ENCODE measurements around the gene UBE2D2.

Gene UBE2D2

DNA sequence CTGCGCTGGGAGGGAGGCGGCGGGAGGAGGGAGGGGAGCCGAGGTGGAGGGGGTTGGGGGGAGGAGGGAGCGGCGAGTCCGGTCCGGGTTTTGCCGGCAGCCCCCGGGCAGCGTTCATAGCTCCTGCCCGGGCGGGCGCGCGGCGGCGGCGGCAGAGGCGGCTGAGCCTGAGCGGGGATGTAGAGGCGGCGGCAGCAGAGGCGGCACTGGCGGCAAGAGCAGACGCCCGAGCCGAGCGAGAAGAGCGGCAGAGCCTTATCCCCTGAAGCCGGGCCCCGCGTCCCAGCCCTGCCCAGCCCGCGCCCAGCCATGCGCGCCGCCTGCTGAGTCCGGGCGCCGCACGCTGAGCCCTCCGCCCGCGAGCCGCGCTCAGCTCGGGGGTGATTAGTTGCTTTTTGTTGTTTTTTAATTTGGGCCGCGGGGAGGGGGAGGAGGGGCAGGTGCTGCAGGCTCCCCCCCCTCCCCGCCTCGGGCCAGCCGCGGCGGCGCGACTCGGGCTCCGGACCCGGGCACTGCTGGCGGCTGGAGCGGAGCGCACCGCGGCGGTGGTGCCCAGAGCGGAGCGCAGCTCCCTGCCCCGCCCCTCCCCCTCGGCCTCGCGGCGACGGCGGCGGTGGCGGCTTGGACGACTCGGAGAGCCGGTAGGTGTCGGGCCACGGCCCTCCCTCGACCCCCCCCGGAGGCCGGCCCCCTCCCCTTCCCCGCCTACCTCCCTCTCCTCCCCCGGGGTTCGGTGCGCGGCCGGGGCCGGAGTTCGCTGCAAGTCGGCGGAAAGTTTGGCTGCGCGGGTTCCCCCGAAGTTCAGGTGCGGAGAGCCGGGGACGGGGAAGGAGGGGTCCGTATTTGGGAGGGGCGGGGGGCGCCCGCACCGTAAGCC is 87.3 kb downstream of the UBE2D2 start, which contains the start of gene CXXC5:
Gene CXXC5 (plus strand): TSS at position 145 of the 877 bp plus-strand sequence. CDS start 32,175 bp downstream, outside the sequence.
- TF ChIP-seq, protein P1, sequence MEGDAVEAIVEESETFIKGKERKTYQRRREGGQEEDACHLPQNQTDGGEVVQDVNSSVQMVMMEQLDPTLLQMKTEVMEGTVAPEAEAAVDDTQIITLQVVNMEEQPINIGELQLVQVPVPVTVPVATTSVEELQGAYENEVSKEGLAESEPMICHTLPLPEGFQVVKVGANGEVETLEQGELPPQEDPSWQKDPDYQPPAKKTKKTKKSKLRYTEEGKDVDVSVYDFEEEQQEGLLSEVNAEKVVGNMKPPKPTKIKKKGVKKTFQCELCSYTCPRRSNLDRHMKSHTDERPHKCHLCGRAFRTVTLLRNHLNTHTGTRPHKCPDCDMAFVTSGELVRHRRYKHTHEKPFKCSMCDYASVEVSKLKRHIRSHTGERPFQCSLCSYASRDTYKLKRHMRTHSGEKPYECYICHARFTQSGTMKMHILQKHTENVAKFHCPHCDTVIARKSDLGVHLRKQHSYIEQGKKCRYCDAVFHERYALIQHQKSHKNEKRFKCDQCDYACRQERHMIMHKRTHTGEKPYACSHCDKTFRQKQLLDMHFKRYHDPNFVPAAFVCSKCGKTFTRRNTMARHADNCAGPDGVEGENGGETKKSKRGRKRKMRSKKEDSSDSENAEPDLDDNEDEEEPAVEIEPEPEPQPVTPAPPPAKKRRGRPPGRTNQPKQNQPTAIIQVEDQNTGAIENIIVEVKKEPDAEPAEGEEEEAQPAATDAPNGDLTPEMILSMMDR (IDR thresholded peaks at IDR 0.05), result no peak

DNA sequence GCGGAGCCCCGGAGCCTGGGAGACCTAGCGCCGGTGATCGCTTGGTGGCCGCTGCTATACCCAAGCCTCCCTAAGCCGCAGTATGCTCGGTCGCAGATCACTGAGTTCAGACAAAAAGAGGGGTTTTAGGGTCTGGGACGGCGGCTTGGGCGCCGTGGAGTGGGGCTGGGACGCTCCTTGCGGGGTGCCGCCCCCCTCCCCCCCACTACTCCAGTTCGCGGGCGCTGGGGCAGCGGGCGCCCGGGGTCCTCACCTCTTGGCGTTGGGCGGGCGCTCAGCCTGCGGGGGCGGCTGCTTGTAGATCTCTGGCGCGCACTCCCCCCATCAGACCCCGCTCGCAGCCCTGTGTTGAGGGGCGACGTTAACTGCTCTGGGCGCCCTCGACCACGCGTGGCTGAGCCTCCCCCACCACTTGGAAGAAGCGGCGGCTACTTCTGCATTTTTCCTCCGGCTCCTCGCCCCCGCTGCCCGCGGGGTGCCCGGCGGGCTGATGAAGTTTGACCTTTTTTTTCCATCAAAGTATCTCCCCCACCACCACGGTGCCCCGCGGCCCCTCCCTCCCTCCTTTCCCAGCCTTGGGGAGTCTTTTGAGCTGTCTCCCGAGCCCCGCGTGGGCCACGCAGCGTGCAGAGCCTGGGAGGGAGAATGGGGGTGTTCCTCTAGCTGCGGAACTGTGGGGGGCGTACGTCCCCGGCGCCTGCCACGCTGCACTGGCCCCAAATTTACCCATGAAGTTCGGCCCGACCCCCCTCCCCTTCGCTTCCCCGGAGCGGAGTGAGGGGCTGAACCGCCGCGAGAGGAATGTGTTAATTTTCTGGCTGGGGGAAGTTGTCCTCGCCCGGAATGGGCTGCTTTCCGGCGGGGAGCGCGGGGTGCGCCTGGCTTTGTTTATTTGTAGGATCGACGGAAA is 88.2 kb downstream of the UBE2D2 start:
- TF ChIP-seq, protein P1 (IDR thresholded peaks at IDR 0.05), result no peak

DNA sequence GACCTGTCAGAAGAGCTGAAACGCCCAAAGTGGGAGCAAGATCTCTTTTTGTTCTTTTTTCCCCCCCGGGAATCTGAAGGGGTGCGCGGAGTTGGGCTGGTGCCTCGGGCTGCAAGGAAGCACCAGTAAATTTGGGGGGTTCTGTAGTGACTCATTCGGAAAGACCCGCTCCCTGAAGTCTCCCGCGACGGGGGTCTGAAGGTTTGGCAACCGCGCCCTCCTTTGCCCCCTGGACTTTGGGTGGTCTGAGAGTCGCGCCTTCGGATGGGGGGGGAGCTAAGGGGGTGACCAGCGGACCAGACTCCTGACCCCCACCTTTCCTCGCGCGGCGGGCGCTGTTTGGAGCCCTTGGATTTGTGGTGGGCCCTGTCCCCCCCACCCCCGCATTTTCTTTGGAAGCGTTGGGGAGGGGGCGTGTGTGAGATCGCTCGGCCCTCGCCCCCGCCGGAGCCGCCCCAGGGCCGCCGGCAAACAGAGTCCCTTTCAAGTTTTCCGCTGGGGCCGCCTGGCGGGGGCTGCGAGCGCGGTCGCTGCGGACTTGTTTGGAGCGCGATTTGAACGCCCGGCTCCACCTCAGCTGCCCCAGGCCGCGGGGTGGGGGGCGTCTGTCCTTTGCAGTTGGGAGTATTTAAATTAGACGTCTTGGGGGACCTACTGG is 89.0 kb downstream of the UBE2D2 start:
- TF ChIP-seq, protein P1 (IDR thresholded peaks at IDR 0.05), result no peak

DNA sequence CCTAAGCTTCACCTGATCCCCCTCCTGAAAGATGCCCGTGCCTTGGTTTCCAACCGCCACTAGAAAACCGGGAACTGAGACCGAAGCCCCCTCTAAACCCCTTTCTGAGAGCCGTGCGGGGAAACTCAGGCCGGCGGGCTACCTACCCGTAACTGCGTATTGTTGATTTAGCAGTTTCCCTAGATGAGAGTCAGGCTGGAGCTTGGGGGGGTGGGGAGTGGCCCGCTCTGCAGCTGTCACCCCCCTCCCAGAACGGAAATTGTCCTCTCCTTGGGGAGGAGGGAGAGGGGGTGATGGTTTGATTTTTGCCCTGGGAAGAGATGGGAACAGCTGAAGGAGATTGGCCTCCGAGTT is 89.5 kb downstream of the UBE2D2 start:
- TF ChIP-seq, protein P1 (IDR thresholded peaks at IDR 0.05), result no peak

DNA sequence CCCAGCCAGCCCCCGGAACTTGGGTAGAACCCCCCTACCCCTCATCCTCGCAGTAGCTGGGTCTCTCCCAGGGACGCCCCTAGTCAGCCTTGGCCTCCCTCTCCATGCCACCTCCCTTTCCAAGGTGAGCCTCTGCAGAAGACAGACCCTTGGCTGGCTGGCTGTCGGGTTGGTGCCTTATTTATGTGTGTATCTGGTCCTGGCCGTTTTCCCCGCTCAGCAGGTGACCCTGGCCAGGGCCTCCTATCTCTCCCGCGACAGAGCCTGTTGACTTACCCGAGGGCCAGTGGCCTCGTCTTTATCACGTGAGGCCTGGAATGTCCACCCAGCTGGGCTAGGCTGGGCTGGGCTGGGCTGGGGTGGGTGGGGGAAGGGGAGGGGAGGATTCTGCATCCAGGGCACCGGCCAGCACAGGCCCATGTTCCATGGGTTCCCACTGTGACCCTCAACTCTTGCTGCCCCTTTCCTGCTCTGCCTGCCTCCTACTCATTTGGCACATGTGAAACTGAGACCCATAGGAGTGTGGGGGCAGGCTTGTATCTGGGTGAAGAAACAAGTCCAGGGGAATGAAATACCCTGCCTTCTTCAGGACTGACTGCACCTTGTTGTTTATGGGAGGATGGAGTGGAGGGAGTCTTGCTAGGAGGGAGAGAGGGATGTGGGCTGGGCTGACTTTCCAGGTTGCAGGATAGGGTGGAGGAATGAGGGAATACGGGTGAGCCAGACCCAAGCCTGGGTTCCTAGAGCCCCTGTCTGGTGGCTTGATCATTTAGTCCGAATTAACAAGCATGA is 90.1 kb downstream of the UBE2D2 start:
- TF ChIP-seq, protein P1 (IDR thresholded peaks at IDR 0.05), result no peak

DNA sequence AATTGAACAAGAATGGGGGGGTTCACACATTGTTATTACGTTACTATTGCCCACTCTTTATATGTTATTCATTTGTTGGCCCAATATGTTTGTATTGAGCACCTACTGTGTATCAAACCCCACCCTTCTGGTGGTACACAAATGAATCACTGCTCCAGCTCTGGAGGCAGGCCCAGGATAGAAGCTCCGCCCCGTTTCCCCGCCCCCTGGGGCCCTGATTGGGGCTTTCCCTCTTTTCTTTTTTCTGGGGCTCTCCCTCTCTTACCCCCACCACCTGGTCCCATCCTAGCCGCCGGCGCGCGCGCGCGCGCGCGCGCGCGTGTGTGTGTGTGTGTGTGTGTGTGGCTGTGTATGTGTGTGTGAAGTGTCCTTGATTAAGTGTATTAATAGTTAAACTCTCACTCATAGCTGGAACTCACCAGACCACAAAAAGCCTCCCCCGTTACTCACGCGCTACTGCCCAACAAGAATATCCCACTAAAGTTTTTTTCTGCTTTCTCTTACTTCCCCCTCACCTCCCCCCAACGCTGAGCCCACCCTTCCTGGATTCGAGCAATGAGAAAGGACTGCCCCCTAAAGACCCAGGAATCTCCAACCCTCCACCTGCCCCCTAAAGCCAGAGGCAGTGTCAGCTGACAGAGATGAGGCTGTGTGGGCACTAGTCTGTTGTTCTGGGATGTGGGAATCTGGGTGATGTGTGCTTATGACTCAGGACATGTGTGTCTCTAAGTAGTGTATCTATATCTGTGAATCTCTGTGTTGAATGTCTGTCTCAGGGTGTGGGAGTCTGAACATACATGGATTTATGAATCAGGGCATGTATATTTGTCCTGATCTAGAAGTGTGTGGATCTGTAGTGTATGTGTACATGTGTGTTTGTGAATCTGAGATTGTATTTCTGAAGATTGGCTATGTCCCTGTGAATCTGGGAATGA is 91.0 kb downstream of the UBE2D2 start:
- TF ChIP-seq, protein P1 (IDR thresholded peaks at IDR 0.05), result no peak

Measured in LNCAP (cell line).